K562 (cell line): ENCODE measurements around the gene BIK. TPM values are rescaled to one million over a fixed set of nuclear protein-coding genes. Genes with fewer than 3 reads are reported as not detected.

Source experiments
- ATAC-seq: fragments of 200-7000 bp; cut with Tn5 transposase; 3 replicates; pipeline ENCODE4 v1.9.1; 2020; ENCODE audit warnings: moderate library complexity
- BruUV-seq: library from RNA; stranded (reverse); fragments of 400-500 nt; replicated peaks from 2 replicates; lab custom pipeline; 2021; lab: Mats Ljungman, UMichigan
- CTCF ChIA-PET: fragments of 300-600 bp; formaldehyde crosslinking; extraction: SDS; loops from one replicate; lab custom pipeline; 2021; ENCODE audit warnings: low intra/inter-chr PET ratio; lab: Yijun Ruan, JAX
- POLR2A ChIA-PET: fragments of 300-600, 350-650 bp; sonication (Branson Sonifier 250); formaldehyde crosslinking; extraction: SDS; loops from one replicate; lab custom pipeline; 2021; ENCODE audit warnings: antibody characterized with exemption, inconsistent platforms; lab: Yijun Ruan, JAX
- DNase-seq, 4 experiments: peaks; one replicate each; pipeline versions ENCODE4 v3.0.0 to v3.0.0-alpha.2; 2011 to 2018; ENCODE audit warnings: low spot score in 3 of 4, mixed read lengths in 3 of 4; ENCODE audit errors: extremely low read depth in 1 of 4
- FAIRE-seq: peaks from 2 replicates; lab custom pipeline; 2011; peaks lifted over from hg19 to GRCh38; lab: Jason Lieb, UNC
- H2AFZ ChIP-seq: 2 replicates; pipeline ENCODE4 v1.6.0; 2011; ENCODE audit warnings: low read depth, low read length, control low read depth, inconsistent platforms
- H3K27ac ChIP-seq: fragments of 200-600 bp; 3 replicates; pipeline ENCODE4 v1.8.0; 2011; ENCODE audit warnings: low read depth, mild to moderate bottlenecking, control low read depth, inconsistent platforms, low read length, moderate library complexity, mixed read lengths; ENCODE audit errors: extremely low read depth
- H3K27me3 ChIP-seq, 2 experiments: fragments of 300-600 bp in 1 of 2; 2 replicates in 1 of 2; 3 replicates in 1 of 2; pipeline versions ENCODE4 v1.6.0 to v1.8.0; 2011; ENCODE audit warnings: inconsistent platforms in 2 of 2, low read length in 2 of 2, mild to moderate bottlenecking in 1 of 2, mixed read lengths in 1 of 2, moderate library complexity in 1 of 2; ENCODE audit not compliant: control insufficient read depth in 2 of 2, insufficient read depth in 2 of 2
- H3K36me3 ChIP-seq: fragments of 300-600 bp; 3 replicates; pipeline ENCODE4 v1.8.0; 2011; ENCODE audit warnings: mild to moderate bottlenecking, low read length, inconsistent platforms; ENCODE audit not compliant: control insufficient read depth, insufficient read depth
- H3K4me1 ChIP-seq, 2 experiments: fragments of 200-600 bp in 1 of 2; replicated peaks in 1 of 2; 2 replicates in 1 of 2; 3 replicates in 1 of 2; pipeline versions ENCODE4 v1.5.1 to v1.8.0; 2011; ENCODE audit warnings: inconsistent platforms in 2 of 2, low read length in 2 of 2, mild to moderate bottlenecking in 1 of 2, mixed read lengths in 1 of 2, moderate library complexity in 1 of 2; ENCODE audit not compliant: control insufficient read depth in 2 of 2, insufficient read depth in 2 of 2
- H3K4me2 ChIP-seq: 2 replicates; pipeline ENCODE4 v1.6.1; 2011; ENCODE audit warnings: low read length, control low read depth, inconsistent platforms, mixed read lengths; ENCODE audit not compliant: insufficient read depth
- H3K4me3 ChIP-seq: fragments of 200-600 bp; sonication (generic), shearing (Covaris generic); 2 replicates; pipeline ENCODE4 v1.5.1; 2016; ENCODE audit warnings: control low read depth, inconsistent platforms
- H3K79me2 ChIP-seq: fragments of 200-600 bp; 3 replicates; pipeline ENCODE4 v1.8.0; 2011; ENCODE audit warnings: low read length, inconsistent platforms; ENCODE audit not compliant: control insufficient read depth, insufficient read depth
- H3K9ac ChIP-seq, 2 experiments: 2 replicates each; pipeline versions ENCODE4 v1.6.0 to v1.6.1; 2011; ENCODE audit warnings: low read depth in 2 of 2, low read length in 2 of 2, control low read depth in 1 of 2, inconsistent platforms in 1 of 2, mild to moderate bottlenecking in 1 of 2, mixed read lengths in 1 of 2; ENCODE audit not compliant: insufficient read depth in 1 of 2
- H3K9me1 ChIP-seq: one replicate; pipeline ENCODE4 v1.6.0; 2011; ENCODE audit warnings: inconsistent platforms, mild to moderate bottlenecking, low read length, moderate library complexity; ENCODE audit not compliant: control insufficient read depth, insufficient read depth
- H3K9me3 ChIP-seq: replicated peaks from 2 replicates; pipeline ENCODE4 v1.5.1; 2011; ENCODE audit warnings: low read depth, low read length, inconsistent platforms; ENCODE audit not compliant: control insufficient read depth, insufficient read depth
- H4K20me1 ChIP-seq: replicated peaks from 2 replicates; pipeline ENCODE4 v1.6.1; 2011; ENCODE audit warnings: low read length, inconsistent platforms, mixed read lengths; ENCODE audit not compliant: control insufficient read depth, insufficient read depth
- BRF2 ChIP-seq: IDR thresholded peaks from 3 replicates; pipeline ENCODE4 v1.6.1; 2011; ENCODE audit warnings: borderline replicate concordance, mild to moderate bottlenecking; ENCODE audit not compliant: insufficient read length, insufficient read depth
- CBX1 ChIP-seq: sonication (generic); IDR thresholded peaks from 2 replicates; pipeline ENCODE4 v1.6.1; 2016; ENCODE audit warnings: antibody characterized with exemption, low read depth, mild to moderate bottlenecking
- E2F3 ChIP-seq: fragments of 250-450 bp; sonication (Bioruptor Pico); IDR thresholded peaks from 2 replicates; pipeline ENCODE4 v1.4.0; 2020; ENCODE audit warnings: mild to moderate bottlenecking
- ILF3 ChIP-seq: fragments of 450-650 bp; IDR thresholded peaks from 2 replicates; pipeline ENCODE4 v1.6.1; 2018; ENCODE audit warnings: antibody characterized with exemption, mild to moderate bottlenecking, moderate library complexity, borderline replicate concordance
- JUNB ChIP-seq: fragments of 450-650 bp; formaldehyde crosslinking; conservative IDR thresholded peaks from 2 replicates; pipeline ENCODE4 v1.4.0; 2020; ENCODE audit warnings: mild to moderate bottlenecking
- KDM1A ChIP-seq, 2 experiments: fragments of 450-650 bp; IDR thresholded peaks; 2 replicates each; pipeline ENCODE4 v1.6.1; 2016; ENCODE audit warnings: mild to moderate bottlenecking in 2 of 2
- NFIC ChIP-seq: fragments of 450-650 bp; IDR thresholded peaks from 2 replicates; pipeline ENCODE4 v1.6.1; 2017; ENCODE audit warnings: mild to moderate bottlenecking, inconsistent platforms
- PRPF4 ChIP-seq: fragments of 200-400 bp; formaldehyde crosslinking; IDR thresholded peaks from one replicate; pipeline ENCODE4 v1.6.1; 2017; ENCODE audit warnings: low read length, low read depth, mild to moderate bottlenecking; ENCODE audit not compliant: insufficient read depth, poor library complexity, severe bottlenecking
- RBM25 ChIP-seq: fragments of 200-400 bp; formaldehyde crosslinking; IDR thresholded peaks from 2 replicates; pipeline ENCODE4 v1.6.1; 2018; ENCODE audit warnings: low read length, low read depth, moderate library complexity; ENCODE audit not compliant: severe bottlenecking
- RNF2 ChIP-seq: sonication (generic); IDR thresholded peaks from 2 replicates; pipeline ENCODE4 v1.6.1; 2016
- ZBTB2 ChIP-seq: fragments of 450-650 bp; IDR thresholded peaks from 2 replicates; pipeline ENCODE4 v1.6.1; 2016; ENCODE audit warnings: antibody characterized with exemption
- ZBTB49 ChIP-seq: sonication (generic); formaldehyde crosslinking; IDR thresholded peaks from 2 replicates; pipeline ENCODE4 v1.8.0; 2022; ENCODE audit warnings: missing genetic modification reagents, mild to moderate bottlenecking, borderline replicate concordance
- ZC3H8 ChIP-seq: fragments of 450-650 bp; IDR thresholded peaks from 2 replicates; pipeline ENCODE4 v1.6.1; 2017
- ZFP30 ChIP-seq: fragments of 250-450 bp; sonication (Bioruptor Pico); IDR thresholded peaks from 2 replicates; pipeline ENCODE4 v1.8.0; 2022; ENCODE audit warnings: moderate library complexity, mild to moderate bottlenecking, inconsistent platforms, borderline replicate concordance
- ZNF354B ChIP-seq: fragments of 250-450 bp; sonication (Bioruptor Pico); IDR thresholded peaks from 2 replicates; pipeline ENCODE4 v1.4.0; 2020
- ZNF395 ChIP-seq: fragments of 200-800 bp; sonication (Bioruptor generic); IDR thresholded peaks from 2 replicates; pipeline ENCODE4 v1.6.1; 2017; ENCODE audit warnings: missing genetic modification characterization, missing compliant biosample characterization
- ZNF444 ChIP-seq: fragments of 250-450 bp; sonication (Bioruptor Pico); IDR thresholded peaks from 2 replicates; pipeline ENCODE4 v1.4.0; 2020; ENCODE audit warnings: mild to moderate bottlenecking, moderate library complexity
- WGBS: fragments of 100-300 bp; shearing (Covaris generic); methylation state at CpG from one replicate; pipeline ENCODE4 v1.1.6; 2016; ENCODE audit warnings: low coverage, mixed read lengths; ENCODE audit not compliant: insufficient coverage; ENCODE audit errors: missing lambda C conversion rate; 5-methylcytosine and 5-hydroxymethylcytosine counted together
- in situ Hi-C: fragments of 300-500 bp; cut with MboI; formaldehyde crosslinking; loops from 4 replicates; pipeline ENCODE4 v1.15.0; 2018; ENCODE audit warnings: inconsistent platforms, mixed read lengths
- intact Hi-C: fragments of 100-400 bp; cut with micrococcal nuclease; formaldehyde crosslinking; loops from 2 replicates; pipeline ENCODE4 v1.14.2; 2022
- polyA plus RNA-seq, 8 experiments: library from polyadenylated mRNA; depleted of rRNA in 4 of 8; stranded (reverse) in 5 of 8; unstranded in 3 of 8; fragments of >200 nt; fragmentation: Nextera tagmentation in 2 of 8; fragmentation: Illumina TruSeq in 1 of 8; extraction: Ambion mirVana in 2 of 8; extraction: Trizol in 1 of 8; gene quantifications; 2 replicates each; pipeline versions ENCODE4 v1.2.1 to v1.2.3, GENCODE V29; 2011 to 2014; ENCODE audit warnings: inconsistent platforms in 1 of 8, missing spikeins in 1 of 8
- total RNA-seq, 7 experiments: library from RNA; depleted of rRNA in 6 of 7; stranded (reverse); fragments of >200 nt in 6 of 7; fragmentation: Illumina TruSeq in 2 of 7; extraction: Trizol in 2 of 7; gene quantifications; 2 replicates each; pipeline versions ENCODE4 v1.2.1 to v1.2.3, GENCODE V29; 2011 to 2021; ENCODE audit warnings: low replicate concordance in 1 of 7

BIK gene
- total and polyA plus RNA-seq, 9 of the 15 experiments (the other 6 are each of a cell fraction or from before 2014, with no cell fraction given): 0.08 to 0.23 (median 0.18) TPM; not detected in 4

GRCh38 chr22:43150731-43151206 is 40.2 kb downstream of the BIK start:
- ATAC-seq: no peak
- Histone ChIP-seq H3K27me3 (no peaks in the 10 kb centered on the region), H4K20me1 (no peaks in the 10 kb centered on the region), H3K9me1 (no peaks in the 10 kb centered on the region), H3K36me3 (no peaks in the 10 kb centered on the region), H3K79me2 (peaks cover 29% of the 10 kb centered on the region), H3K4me3 (peak overlapping the region; percentile 54), H3K4me2 (peak overlapping the region; percentile 85), H3K9me3 (no peaks in the 10 kb centered on the region), H2AFZ (peak overlapping the region; percentile 76), H3K9ac (peak overlapping the region; percentile 27 to 96; a peak in 3 of 4 replicates), H3K4me1 (peaks cover 0 to 38% of the 10 kb centered on the region in 2 experiments; a peak in 3 of 5 replicates), H3K27ac (no peak overlapping the region; the same call in 2 of the 3 replicates)
- DNase-seq: no peak
- intact Hi-C loops (no loop called here), in situ Hi-C loops (no loop called here)
- 83% methylated on average over 10 of the region's 15 CpGs for WGBS
- FAIRE-seq: no peak
- ChIA-PET POLR2A (no interaction called here), CTCF (no interaction called here)
- BruUV-seq: no TSS peak
- TF ChIP-seq RNF2 (no peak), CBX1 (0 out of 2 replicates have a peak, but pooled peaks have one; percentile 50), NFIC (no peak), RBM25 (peak; percentile 73), JUNB (no peak), ZNF354B (CRISPR knock-in tag) (no peak), ZFP30 (no peak), KDM1A (IDR thresholded peaks at IDR 0.05) (peak; percentile 53 to 83; a peak in 3 of 4 replicates), ZC3H8 (no peak), ZNF395 (CRISPR knock-in tag) (no peak), ZBTB49 (no peak), ILF3 (no peak), ZNF444 (CRISPR knock-in tag) (no peak), BRF2 (no peak), E2F3 (no peak), ZBTB2 (no peak), PRPF4 (no peak)
